HPDE6-E6E7 (cell line): ENCODE measurements around the gene CDC42BPB.

Source experiments
- DNase-seq: peaks from one replicate; pipeline ENCODE4 v3.0.0; 2011; ENCODE audit warnings: missing footprints; ENCODE audit errors: extremely low spot score

CDC42BPB gene

GRCh38 chr14:102993523-102993922, 63.8 kb downstream of the CDC42BPB start:
- DNase-seq: peak; percentile 86

GRCh38 chr14:102991376-102991775, 66.0 kb downstream of the CDC42BPB start:
- no peak for DNase-seq

- DNase-seq: no peak
Measured at GRCh38 chr14:102988054-102988453, 69.3 kb downstream of the CDC42BPB start.

- peak; percentile 99 for DNase-seq
Measured at GRCh38 chr14:102986810-102987579, 70.4 kb downstream of the CDC42BPB start.

GRCh38 chr14:102985665-102986064, 71.7 kb downstream of the CDC42BPB start:
- DNase-seq: no peak

- DNase-seq: no peak
Measured at GRCh38 chr14:102984336-102985102, 72.8 kb downstream of the CDC42BPB start.

- DNase-seq: no peak
Measured at GRCh38 chr14:102983496-102983895, 73.9 kb downstream of the CDC42BPB start.

GRCh38 chr14:102982852-102983470, 74.4 kb downstream of the CDC42BPB start:
- no peak for DNase-seq

GRCh38 chr14:102980409-102980810, 76.9 kb downstream of the CDC42BPB start:
- no peak for DNase-seq

GRCh38 chr14:102979406-102979805, 77.9 kb downstream of the CDC42BPB start:
- DNase-seq: no peak

- no peak for DNase-seq
Measured at GRCh38 chr14:102977475-102977874, 79.9 kb downstream of the CDC42BPB start.

GRCh38 chr14:102975662-102976061, 81.7 kb downstream of the CDC42BPB start:
- DNase-seq: no peak

GRCh38 chr14:102973706-102974285, 83.6 kb downstream of the CDC42BPB start:
- no peak for DNase-seq

GRCh38 chr14:102971836-102972606, 85.3 kb downstream of the CDC42BPB start:
- DNase-seq: no peak

GRCh38 chr14:102971314-102971713, 86.0 kb downstream of the CDC42BPB start:
- DNase-seq: no peak

- no peak for DNase-seq
Measured at GRCh38 chr14:102970496-102970895, 86.9 kb downstream of the CDC42BPB start.

- no peak for DNase-seq
Measured at GRCh38 chr14:102969901-102970300, 87.4 kb downstream of the CDC42BPB start.

GRCh38 chr14:102969060-102969791, 88.1 kb downstream of the CDC42BPB start:
- DNase-seq: no peak

- no peak for DNase-seq
Measured at GRCh38 chr14:102968306-102968705, 89.0 kb downstream of the CDC42BPB start.

- no peak for DNase-seq
Measured at GRCh38 chr14:102967506-102967795, 89.9 kb downstream of the CDC42BPB start.
